ENCODE data around the gene RIN1. TPM values are rescaled to one million over a fixed set of nuclear protein-coding genes. Genes with fewer than 3 reads are reported as not detected.

Gene RIN1
- total and polyA plus RNA-seq, 11 donors = 0.99 to 5.2 (median 1.5) TPM

- H3K27me3 ChIP-seq = no peaks in the 10 kb centered on the region
- TF ChIP-seq POLR2A (IDR thresholded peaks at IDR 0.05) = no peak
- TF ChIP-seq, protein P1, sequence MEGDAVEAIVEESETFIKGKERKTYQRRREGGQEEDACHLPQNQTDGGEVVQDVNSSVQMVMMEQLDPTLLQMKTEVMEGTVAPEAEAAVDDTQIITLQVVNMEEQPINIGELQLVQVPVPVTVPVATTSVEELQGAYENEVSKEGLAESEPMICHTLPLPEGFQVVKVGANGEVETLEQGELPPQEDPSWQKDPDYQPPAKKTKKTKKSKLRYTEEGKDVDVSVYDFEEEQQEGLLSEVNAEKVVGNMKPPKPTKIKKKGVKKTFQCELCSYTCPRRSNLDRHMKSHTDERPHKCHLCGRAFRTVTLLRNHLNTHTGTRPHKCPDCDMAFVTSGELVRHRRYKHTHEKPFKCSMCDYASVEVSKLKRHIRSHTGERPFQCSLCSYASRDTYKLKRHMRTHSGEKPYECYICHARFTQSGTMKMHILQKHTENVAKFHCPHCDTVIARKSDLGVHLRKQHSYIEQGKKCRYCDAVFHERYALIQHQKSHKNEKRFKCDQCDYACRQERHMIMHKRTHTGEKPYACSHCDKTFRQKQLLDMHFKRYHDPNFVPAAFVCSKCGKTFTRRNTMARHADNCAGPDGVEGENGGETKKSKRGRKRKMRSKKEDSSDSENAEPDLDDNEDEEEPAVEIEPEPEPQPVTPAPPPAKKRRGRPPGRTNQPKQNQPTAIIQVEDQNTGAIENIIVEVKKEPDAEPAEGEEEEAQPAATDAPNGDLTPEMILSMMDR (IDR thresholded peaks at IDR 0.05) = no peak
- H3K9me3 ChIP-seq = no peaks in the 10 kb centered on the region
- intact Hi-C loops (cut with DNase I) = loop anchor here in 5 of 10 donors (1.0 to 10.0 kb wide), 4 partner anchors 26 to 480 kb away; partner anchors contain the start of genes MUS81 (in 1 of the 5) and SLC29A2 (in 1 of the 5)
- H3K27ac ChIP-seq = peak overlapping the region in 11 of 12 donors; percentile 41 to 87 (median 80)
- ATAC-seq = peak in 3 of 4 donors; percentile 3 to 28 (median 20)
- H3K4me3 ChIP-seq = peak overlapping the region in 11 of 12 donors; percentile 84 to 100 (median 95)
- no peak for DNase-seq
- 0 to 8% (median 3%) methylated on average over 3 to 7 of the region's 7 CpGs for whole genome bisulfite sequencing, 4 donors
- peaks cover 4 to 47% (median 34%) of the 10 kb centered on the region in 12 donors for H3K4me1 ChIP-seq
- H3K36me3 ChIP-seq = peaks cover 0 to 24% (median 16%) of the 10 kb centered on the region in 9 donors
Observed at GRCh38 chr11:66345316-66345649, 9.0 kb upstream of the RIN1 start.

DNA sequence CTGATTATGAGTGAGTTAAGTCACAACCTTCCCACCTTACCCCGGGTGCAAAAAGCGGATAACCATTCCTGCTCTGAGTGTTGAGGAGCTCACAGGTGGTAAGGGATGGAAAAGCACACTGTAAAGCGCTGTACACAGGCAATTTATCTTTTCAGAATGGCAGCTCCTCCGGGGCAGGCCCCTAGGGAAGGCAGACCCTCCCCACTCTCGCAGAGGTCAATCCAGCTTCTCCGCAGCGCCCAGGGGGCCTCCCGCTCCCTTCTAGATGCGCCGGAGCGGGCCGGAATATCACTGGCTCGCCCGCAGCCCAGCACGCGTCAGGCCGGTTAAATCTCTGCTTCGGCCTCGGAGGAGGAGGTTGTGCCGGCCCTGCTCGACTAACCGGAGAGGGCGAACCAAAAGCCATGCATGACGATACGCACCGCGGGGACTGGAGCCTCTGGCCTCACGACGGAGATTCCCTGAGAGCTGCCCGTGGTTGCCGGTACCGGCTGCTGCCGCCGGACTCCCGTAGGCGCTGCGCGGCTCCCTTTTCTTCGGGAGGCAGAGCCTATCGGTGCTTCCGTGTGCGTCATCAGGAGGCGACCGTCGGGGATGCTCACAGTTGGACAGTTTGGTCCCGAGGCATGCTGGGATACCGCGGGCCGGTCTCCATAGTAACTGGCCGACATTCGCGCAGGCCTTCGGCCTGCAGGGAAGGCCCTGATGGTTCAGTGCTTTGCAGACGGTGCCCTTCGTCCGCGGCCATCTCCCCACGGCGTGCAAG lies 8.5 kb upstream of the RIN1 start, which contains the start of gene BRMS1:
Gene BRMS1 (minus strand): TSS at position 555 of the 766 bp plus-strand sequence. CDS start 2,870 bp downstream, outside the sequence.
- Histone ChIP-seq H3K4me1 (peaks cover 4 to 47% (median 34%) of the 10 kb centered on the region in 12 donors), H3K27me3 (no peaks in the 10 kb centered on the region), H3K27ac (peak within 1 kb of the TSS in 11 of 12 donors; percentile 41 to 87 (median 80)), H3K36me3 (peaks cover 0 to 30% (median 22%) of the 10 kb centered on the region in 9 donors), H3K4me3 (peak within 1 kb of the TSS; percentile 84 to 100 (median 96)), H3K9me3 (no peaks in the 10 kb centered on the region)
- intact Hi-C loops (cut with DNase I) = loop anchor here in 7 of 10 donors (1.0 to 10.0 kb wide), 5 partner anchors 27 to 480 kb away; partner anchors contain the start of genes MUS81 (in 1 of the 7) and SLC29A2 (in 1 of the 7)
- peak in 1 of 2 donors; percentile 89 for TF ChIP-seq POLR2A (IDR thresholded peaks at IDR 0.05)
- TF ChIP-seq, protein P1 (IDR thresholded peaks at IDR 0.05) = peak in 3 of 12 donors; percentile 14 to 19 (median 17)
- 0% methylated on average over 39 to 59 of the region's 59 CpGs for WGBS, 4 donors
- DNase-seq = peak; percentile 98 to 100 (median 99)
- ATAC-seq = peak; percentile 89 to 96 (median 91)

GRCh38 chr11:66343176-66343575 lies 6.9 kb upstream of the RIN1 start:
- no peak for TF ChIP-seq POLR2A (IDR thresholded peaks at IDR 0.05)
- TF ChIP-seq, protein P1 (IDR thresholded peaks at IDR 0.05) = no peak
- peak in 1 of 5 donors; percentile 8 for DNase-seq
- no peak overlapping the region for H3K4me3 ChIP-seq
- intact Hi-C loops (cut with DNase I) = loop anchor here in 3 of 10 donors (5.0 to 10.0 kb wide), 2 partner anchors 36 to 478 kb away; partner anchors contain the start of gene MUS81 (in 1 of the 3)
- no peak overlapping the region for H3K27ac ChIP-seq
- H3K36me3 ChIP-seq = peaks cover 0 to 45% (median 32%) of the 10 kb centered on the region in 9 donors
- ATAC-seq = no peak
- 90 to 93% (median 93%) methylated on average over 8 of the region's 8 CpGs for WGBS, 4 donors
- no peaks in the 10 kb centered on the region for H3K9me3 ChIP-seq
- no peaks in the 10 kb centered on the region for H3K27me3 ChIP-seq
- peaks cover 4 to 44% (median 34%) of the 10 kb centered on the region in 12 donors for H3K4me1 ChIP-seq

All from heart left ventricle (tissue), 16 donors.